GM12872 (cell line): Measurements from ENCODE around the gene PTGES3.

Experiments used
- TF ChIP-seq, protein P1 (sequence below): IDR thresholded peaks from 3 replicates; pipeline ENCODE4 v1.5.1; 2011; ENCODE audit warnings: low read depth, mild to moderate bottlenecking, low read length, moderate library complexity; ENCODE audit not compliant: insufficient read depth

The PTGES3 gene

DNA sequence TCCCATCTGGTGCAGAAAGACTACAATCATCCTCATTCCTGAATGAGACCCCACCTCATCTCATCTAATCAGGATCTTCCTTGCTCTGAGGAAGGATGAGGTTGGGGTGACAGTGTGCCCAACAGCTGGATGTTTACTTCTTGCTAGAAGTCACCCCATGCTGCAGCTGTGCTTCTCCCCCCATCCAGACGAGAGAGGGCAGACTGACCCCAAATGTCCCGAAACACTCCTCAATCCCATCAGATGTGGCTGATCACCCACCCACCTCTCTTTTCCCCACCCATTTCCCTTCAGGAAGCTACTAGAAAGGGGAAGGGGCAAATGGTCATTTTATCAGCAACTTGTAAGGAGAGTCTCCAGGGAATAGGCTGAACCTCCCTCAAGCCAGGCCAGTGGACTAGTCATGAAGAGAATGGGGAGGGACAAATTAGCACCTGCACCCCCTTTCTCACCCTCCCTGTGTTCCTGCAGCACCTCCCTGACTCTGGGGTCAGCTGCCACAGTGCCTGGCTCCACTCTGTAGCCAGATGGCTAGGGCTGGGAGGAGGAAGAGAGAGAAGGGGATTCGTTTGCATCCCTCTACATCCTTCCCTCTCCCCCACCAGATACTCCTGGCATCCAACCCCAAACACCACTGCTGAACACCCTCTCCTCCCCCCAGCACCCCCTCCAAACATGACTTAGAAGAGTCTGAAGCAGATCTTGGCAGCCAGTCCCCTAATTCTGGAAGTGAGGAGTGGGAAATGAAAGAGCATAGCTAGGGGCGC lies 55.2 kb downstream of the PTGES3 start:
- TF ChIP-seq, protein P1, sequence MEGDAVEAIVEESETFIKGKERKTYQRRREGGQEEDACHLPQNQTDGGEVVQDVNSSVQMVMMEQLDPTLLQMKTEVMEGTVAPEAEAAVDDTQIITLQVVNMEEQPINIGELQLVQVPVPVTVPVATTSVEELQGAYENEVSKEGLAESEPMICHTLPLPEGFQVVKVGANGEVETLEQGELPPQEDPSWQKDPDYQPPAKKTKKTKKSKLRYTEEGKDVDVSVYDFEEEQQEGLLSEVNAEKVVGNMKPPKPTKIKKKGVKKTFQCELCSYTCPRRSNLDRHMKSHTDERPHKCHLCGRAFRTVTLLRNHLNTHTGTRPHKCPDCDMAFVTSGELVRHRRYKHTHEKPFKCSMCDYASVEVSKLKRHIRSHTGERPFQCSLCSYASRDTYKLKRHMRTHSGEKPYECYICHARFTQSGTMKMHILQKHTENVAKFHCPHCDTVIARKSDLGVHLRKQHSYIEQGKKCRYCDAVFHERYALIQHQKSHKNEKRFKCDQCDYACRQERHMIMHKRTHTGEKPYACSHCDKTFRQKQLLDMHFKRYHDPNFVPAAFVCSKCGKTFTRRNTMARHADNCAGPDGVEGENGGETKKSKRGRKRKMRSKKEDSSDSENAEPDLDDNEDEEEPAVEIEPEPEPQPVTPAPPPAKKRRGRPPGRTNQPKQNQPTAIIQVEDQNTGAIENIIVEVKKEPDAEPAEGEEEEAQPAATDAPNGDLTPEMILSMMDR: no peak

DNA sequence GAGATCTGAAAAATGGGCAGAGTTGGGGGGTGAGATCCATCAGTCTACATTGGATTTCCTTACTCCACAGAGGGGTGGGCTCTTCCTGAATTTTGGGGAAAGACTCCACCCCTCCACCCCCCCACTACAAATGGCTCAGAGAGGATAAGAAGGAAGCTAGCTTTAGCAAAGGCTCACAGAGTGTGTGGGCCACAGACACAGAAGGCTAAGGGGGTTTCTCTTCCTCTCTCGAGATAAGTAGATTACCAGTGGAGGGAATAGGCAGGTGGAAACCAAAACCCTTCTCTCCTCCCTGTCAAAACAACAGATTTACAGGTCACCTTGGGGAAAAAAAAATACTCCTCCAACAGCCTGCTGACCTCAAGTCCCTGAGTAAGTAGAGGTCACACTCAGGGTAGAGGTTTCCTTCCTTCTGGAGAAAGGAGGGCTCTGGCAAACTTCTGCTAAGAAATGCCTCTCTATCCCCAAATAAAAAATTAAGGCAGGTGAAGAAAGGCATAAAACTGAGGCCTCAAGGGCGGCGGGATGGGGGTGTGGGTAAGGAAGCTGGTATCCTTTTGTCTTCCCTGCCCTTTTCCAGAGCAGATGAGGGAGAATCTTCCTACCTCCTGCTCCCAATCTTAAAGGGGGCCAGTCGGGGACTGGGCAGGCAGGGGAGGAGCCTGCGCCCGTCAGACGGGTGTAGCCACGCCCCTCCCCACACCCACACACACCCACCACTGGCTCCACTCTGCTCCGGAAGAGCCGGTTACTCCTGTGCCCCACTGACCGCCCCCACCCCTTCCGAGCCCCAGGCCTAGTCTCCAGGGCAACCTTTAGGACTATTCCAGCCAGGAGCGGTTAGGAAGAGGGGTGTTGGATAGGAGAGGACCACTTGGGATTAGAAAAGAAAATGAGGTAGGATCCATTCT lies 56.0 kb downstream of the PTGES3 start:
- TF ChIP-seq, protein P1: no peak

DNA sequence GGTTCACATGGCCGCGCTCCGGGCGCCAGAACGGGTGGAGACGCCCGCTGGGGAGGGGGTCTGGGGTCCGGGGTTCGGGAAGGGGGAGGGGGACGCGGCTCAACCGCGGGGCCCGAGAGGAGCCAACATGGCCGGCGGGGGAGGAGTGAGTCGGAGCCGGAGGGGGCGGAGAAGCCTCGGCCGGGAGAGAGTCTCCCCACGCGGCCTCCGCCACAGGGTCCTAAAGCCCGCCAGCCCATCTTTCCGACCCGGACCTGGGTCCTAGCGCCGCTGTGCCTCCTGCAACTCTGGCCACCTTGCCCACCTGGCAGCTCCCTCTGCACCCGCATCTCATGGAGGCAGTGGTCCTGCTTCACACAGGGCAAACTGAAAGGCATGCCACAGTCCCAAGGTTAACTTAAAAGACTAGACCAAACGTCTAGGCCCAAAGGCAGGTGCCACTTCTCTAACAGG lies 57.9 kb downstream of the PTGES3 start, which contains the start of gene BAZ2A:
BAZ2A (minus strand) TSS at position 147 of the 453 bp plus-strand sequence. CDS start 12,796 bp downstream, outside the sequence.
- TF ChIP-seq, protein P1: no peak

DNA sequence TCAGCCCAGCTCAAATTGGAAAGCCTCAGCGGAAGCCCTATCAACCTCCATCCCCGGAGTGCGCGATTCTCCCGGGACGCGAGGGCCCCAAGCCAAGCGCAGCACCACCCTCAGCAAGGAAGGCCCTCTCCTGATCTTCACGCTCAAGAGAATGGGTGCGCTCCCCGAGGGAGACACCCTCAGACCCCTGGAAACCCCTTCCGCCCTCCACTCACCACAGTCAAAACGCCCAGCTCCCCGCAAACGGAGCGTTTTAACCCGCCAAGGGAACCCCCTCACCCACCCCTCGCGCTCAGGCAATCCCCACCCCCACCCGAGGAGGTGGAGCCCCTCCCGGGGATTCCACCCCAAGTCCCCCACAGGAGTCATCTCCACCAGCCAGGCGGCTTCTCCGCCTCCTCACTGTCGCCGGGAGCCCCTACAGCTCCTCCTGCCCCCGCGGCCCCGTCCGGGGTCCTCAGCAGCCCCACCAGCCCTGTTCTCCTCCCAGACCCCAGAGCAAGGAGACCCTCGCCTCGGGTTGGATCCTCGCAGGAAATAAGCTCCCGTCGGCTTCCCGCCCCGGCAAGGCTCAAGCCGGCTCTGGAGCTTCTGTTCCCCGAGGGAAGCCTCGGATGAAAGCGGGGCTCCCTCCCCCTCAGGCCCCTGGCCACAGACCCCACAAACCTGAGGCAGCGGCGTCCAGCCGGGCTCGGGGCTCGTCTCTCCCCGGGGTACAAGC lies 58.5 kb downstream of the PTGES3 start:
- TF ChIP-seq, protein P1: no peak

DNA sequence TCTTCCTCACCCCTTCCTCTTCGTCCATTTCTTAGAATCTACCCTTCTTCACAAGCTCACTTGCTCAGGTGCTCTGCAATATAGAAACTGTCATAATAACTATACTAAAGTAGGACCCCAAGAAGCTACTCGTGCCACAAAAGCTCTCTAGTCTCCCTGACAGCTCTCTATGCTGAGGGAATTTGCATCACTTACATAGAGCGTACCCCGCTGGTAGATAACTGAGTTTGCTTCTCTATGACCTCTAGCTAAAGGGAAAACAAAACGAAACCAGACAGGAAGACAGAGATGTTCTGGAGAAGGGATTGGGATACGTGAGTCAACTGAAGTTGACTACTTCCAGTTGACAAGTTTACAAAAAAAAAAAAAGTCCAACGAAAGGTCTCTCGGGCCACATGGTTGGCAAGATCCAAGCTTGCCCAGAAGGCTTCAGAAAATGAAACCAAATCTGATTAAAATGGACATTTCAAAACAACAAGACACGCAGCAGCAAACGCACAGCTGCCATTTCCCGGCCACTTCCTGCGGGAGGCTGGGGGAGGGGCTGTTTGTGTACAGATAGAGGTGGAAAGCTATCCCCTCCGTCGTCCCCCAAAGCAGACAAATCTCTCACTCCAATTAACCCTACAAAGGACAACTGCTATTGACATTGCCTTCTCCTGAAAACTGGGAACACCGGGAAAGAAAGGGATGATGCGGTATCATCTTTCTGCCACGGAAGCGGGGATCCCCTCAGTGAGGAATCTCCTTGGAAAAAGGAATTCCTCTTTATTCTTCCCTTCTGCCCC lies 59.2 kb downstream of the PTGES3 start:
- TF ChIP-seq, protein P1: no peak

- TF ChIP-seq, protein P1: no peak
Measured at GRCh38 chr12:56626701-56627100, 61.4 kb downstream of the PTGES3 start.
